Subcutaneous adipose tissue (tissue), 4 donors: Measurements from ENCODE around the gene EXOC6B. TPM values are rescaled to one million over a fixed set of nuclear protein-coding genes. Genes with fewer than 3 reads are reported as not detected.

Source experiments
- total RNA-seq, 4 donors: library from RNA; depleted of rRNA; stranded (reverse); fragments of >200 nt; gene quantifications; one replicate each; pipeline ENCODE4 v1.1.0, GENCODE V29; 2016
- TF ChIP-seq, protein P1 (sequence below): fragments of 450-650 bp; IDR thresholded peaks from one replicate; pipeline ENCODE4 v1.5.1; 2016; ENCODE audit warnings: low read depth, mild to moderate bottlenecking, control low read depth, antibody characterized with exemption, moderate library complexity

Gene EXOC6B
- total RNA-seq, 4 donors from 2014 or later, result 33.9 to 40.5 (median 38.9) TPM

DNA sequence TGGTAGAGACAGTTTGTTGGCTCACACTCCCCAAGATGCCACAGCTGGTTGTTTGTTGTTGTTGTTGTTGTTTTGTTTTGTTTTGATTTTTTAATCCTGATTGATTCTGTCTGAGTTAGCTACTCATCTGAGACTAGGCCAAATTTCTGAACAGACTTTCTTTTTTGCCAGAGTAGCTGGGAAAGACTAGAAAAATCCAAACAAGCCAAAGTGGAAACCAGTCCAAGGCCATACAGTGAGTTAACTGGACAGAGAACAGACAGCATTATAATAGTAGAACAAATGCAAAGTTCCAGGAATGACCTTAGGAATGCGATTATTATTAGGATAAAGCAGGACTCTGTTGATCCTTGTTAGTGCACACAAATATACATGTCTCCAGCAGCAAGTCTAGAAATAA lies 634.4 kb downstream of the EXOC6B start:
- TF ChIP-seq, protein P1, sequence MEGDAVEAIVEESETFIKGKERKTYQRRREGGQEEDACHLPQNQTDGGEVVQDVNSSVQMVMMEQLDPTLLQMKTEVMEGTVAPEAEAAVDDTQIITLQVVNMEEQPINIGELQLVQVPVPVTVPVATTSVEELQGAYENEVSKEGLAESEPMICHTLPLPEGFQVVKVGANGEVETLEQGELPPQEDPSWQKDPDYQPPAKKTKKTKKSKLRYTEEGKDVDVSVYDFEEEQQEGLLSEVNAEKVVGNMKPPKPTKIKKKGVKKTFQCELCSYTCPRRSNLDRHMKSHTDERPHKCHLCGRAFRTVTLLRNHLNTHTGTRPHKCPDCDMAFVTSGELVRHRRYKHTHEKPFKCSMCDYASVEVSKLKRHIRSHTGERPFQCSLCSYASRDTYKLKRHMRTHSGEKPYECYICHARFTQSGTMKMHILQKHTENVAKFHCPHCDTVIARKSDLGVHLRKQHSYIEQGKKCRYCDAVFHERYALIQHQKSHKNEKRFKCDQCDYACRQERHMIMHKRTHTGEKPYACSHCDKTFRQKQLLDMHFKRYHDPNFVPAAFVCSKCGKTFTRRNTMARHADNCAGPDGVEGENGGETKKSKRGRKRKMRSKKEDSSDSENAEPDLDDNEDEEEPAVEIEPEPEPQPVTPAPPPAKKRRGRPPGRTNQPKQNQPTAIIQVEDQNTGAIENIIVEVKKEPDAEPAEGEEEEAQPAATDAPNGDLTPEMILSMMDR, result no peak

GRCh38 chr2:72185206-72185605 lies 640.6 kb downstream of the EXOC6B start:
- TF ChIP-seq, protein P1, result no peak

DNA sequence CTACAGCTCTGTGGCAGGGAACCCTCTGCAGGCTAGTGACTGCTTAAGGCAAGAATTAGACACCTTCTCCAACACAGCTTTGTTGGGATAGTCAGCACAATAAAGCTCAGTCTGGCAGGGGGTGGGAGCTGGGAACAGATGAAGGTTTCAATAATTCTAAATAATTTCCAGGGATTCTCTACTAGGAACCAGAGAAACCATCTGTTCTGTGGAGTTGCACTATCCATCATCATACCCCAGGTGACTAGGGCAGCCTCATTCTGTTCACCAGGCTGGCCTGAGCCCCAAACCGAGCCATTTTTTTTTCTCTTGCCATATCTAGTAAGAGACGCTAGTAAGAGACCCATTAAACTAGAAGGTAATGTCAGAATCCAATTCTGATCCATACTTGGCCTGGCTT lies 642.4 kb downstream of the EXOC6B start:
- TF ChIP-seq, protein P1, result no peak

- TF ChIP-seq, protein P1, result no peak
Observed at GRCh38 chr2:72183016-72183415, 642.8 kb downstream of the EXOC6B start.

DNA sequence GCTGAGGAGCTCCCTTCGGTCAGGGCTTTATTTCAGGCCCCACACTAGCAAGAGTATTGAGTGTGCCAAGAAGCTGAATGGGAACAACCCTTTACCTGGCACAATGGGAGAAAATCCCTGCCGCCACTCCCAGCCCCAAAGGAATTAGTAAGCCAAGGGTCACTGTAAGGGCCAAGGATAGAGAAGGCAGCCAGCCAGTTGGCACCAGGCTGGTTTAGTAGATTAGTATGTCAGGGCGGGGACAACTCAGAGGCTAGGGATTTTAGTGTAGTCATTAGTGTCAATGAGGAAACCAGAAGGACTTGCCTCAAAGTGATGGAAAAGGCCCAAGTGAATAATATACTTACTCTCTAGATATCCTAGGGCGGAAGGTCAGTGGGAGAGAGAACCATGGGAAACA lies 643.3 kb downstream of the EXOC6B start:
- TF ChIP-seq, protein P1, result no peak

DNA sequence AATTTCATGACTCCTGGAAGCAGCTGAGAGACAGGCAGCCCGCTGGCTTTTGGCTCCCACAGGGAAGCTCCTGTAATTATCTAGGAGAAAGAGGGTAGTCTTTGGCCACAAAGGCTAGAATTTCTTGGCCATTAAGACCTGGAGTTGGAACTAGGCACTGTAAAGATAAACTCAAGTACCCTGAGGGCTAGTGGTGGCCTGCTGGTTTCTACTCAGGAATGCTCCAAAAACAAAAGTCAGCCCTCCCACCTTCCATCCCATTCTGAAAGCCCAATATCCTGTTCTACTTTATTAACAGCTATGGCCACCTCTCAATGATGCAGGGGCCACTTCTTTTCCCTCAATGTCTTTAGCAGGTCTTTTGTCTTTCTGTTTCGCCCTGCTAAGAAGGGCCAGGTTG lies 644.2 kb downstream of the EXOC6B start:
- TF ChIP-seq, protein P1, result no peak

- TF ChIP-seq, protein P1, result no peak
Observed at GRCh38 chr2:72180351-72180750, 645.5 kb downstream of the EXOC6B start.
